ENCODE measurements around the gene TRNT1. TPM values are rescaled to one million over a fixed set of nuclear protein-coding genes. Genes with fewer than 3 reads are reported as not detected.

The TRNT1 gene
- total RNA-seq, 1 donor from 2014 or later, result 30.6 TPM

- Mint-ChIP-seq H3K27ac (ENCODE audit: unreplicated experiment) (no peak overlapping the region), H3K36me3 (ENCODE audit: low read depth) (no peaks in the 10 kb centered on the region), H3K4me1 (no peaks in the 10 kb centered on the region), H3K27me3 (ENCODE audit: low read depth) (peaks cover 77% of the 10 kb centered on the region), H3K4me3 (no peak overlapping the region), H3K9me3 (no peaks in the 10 kb centered on the region)
- no peak for DNase-seq (ENCODE audit: low read depth, low spot score)
- TF ChIP-seq CTCF (conservative IDR thresholded peaks at IDR 0.05), result no peak
Observed at GRCh38 chr3:3189102-3189727, 62.5 kb downstream of the TRNT1 start.

GRCh38 chr3:3189961-3190360 lies 63.2 kb downstream of the TRNT1 start:
- Mint-ChIP-seq H3K4me1 (no peaks in the 10 kb centered on the region), H3K27me3 (ENCODE audit: low read depth) (peaks cover 73% of the 10 kb centered on the region), H3K9me3 (no peaks in the 10 kb centered on the region), H3K4me3 (no peak overlapping the region), H3K36me3 (ENCODE audit: low read depth) (no peaks in the 10 kb centered on the region), H3K27ac (ENCODE audit: unreplicated experiment) (no peak overlapping the region)
- TF ChIP-seq CTCF (conservative IDR thresholded peaks at IDR 0.05), result no peak
- DNase-seq (ENCODE audit: low read depth, low spot score), result no peak

- no peaks in the 10 kb centered on the region for H3K9me3 Mint-ChIP-seq
- no peak for TF ChIP-seq CTCF (conservative IDR thresholded peaks at IDR 0.05)
- H3K4me3 Mint-ChIP-seq, result no peak overlapping the region
- no peak overlapping the region for H3K27ac Mint-ChIP-seq (ENCODE audit: unreplicated experiment)
- H3K27me3 Mint-ChIP-seq (ENCODE audit: low read depth), result peaks cover 68% of the 10 kb centered on the region
- H3K4me1 Mint-ChIP-seq, result no peaks in the 10 kb centered on the region
- H3K36me3 Mint-ChIP-seq (ENCODE audit: low read depth), result no peaks in the 10 kb centered on the region
- DNase-seq (ENCODE audit: low read depth, low spot score), result no peak
Observed at GRCh38 chr3:3191675-3192285, 65.0 kb downstream of the TRNT1 start.

- Mint-ChIP-seq H3K9me3 (no peaks in the 10 kb centered on the region), H3K36me3 (ENCODE audit: low read depth) (no peaks in the 10 kb centered on the region), H3K27ac (ENCODE audit: unreplicated experiment) (no peak overlapping the region), H3K4me1 (no peaks in the 10 kb centered on the region), H3K4me3 (no peak overlapping the region), H3K27me3 (ENCODE audit: low read depth) (peaks cover 68% of the 10 kb centered on the region)
- no peak for DNase-seq (ENCODE audit: low read depth, low spot score)
- no peak for TF ChIP-seq CTCF (conservative IDR thresholded peaks at IDR 0.05)
Observed at GRCh38 chr3:3192286-3192675, 65.5 kb downstream of the TRNT1 start.

- no peak overlapping the region for H3K27ac Mint-ChIP-seq (ENCODE audit: unreplicated experiment)
- no peak overlapping the region for H3K4me3 Mint-ChIP-seq
- no peaks in the 10 kb centered on the region for H3K36me3 Mint-ChIP-seq (ENCODE audit: low read depth)
- DNase-seq (ENCODE audit: low read depth, low spot score), result no peak
- H3K9me3 Mint-ChIP-seq, result no peaks in the 10 kb centered on the region
- no peaks in the 10 kb centered on the region for H3K4me1 Mint-ChIP-seq
- peaks cover 68% of the 10 kb centered on the region for H3K27me3 Mint-ChIP-seq (ENCODE audit: low read depth)
- no peak for TF ChIP-seq CTCF (conservative IDR thresholded peaks at IDR 0.05)
Observed at GRCh38 chr3:3194861-3195260, 68.1 kb downstream of the TRNT1 start.
